ENCODE data around the gene TMEM81. TPM values are rescaled to one million over a fixed set of nuclear protein-coding genes. Genes with fewer than 3 reads are reported as not detected.

TMEM81 gene
- total and polyA plus RNA-seq, 2 of the 8 experiments (the other 6 are each of a cell fraction or from before 2014, with no cell fraction given), result 2.1 to 5.9 TPM

DNA sequence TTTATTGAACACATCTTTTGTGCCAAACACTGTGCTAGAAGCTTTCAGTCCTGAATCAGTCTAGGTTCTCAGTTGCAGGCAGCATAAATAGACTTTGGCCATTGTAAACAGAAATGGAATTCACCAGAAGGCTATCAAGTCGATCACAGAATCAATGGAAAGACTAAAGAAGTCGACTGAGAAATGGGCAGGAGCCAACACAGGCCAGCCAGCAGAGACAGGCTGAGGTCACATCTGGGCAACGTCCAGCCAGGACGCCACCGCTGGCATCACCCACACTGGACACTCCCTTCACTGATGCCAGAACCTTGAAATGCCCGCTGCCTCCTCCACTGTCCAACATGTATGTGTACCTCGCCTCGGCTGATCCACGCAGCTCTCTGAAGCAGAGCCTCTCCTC, 46.7 kb downstream of the TMEM81 start (continued):
- TF ChIP-seq, protein P1, sequence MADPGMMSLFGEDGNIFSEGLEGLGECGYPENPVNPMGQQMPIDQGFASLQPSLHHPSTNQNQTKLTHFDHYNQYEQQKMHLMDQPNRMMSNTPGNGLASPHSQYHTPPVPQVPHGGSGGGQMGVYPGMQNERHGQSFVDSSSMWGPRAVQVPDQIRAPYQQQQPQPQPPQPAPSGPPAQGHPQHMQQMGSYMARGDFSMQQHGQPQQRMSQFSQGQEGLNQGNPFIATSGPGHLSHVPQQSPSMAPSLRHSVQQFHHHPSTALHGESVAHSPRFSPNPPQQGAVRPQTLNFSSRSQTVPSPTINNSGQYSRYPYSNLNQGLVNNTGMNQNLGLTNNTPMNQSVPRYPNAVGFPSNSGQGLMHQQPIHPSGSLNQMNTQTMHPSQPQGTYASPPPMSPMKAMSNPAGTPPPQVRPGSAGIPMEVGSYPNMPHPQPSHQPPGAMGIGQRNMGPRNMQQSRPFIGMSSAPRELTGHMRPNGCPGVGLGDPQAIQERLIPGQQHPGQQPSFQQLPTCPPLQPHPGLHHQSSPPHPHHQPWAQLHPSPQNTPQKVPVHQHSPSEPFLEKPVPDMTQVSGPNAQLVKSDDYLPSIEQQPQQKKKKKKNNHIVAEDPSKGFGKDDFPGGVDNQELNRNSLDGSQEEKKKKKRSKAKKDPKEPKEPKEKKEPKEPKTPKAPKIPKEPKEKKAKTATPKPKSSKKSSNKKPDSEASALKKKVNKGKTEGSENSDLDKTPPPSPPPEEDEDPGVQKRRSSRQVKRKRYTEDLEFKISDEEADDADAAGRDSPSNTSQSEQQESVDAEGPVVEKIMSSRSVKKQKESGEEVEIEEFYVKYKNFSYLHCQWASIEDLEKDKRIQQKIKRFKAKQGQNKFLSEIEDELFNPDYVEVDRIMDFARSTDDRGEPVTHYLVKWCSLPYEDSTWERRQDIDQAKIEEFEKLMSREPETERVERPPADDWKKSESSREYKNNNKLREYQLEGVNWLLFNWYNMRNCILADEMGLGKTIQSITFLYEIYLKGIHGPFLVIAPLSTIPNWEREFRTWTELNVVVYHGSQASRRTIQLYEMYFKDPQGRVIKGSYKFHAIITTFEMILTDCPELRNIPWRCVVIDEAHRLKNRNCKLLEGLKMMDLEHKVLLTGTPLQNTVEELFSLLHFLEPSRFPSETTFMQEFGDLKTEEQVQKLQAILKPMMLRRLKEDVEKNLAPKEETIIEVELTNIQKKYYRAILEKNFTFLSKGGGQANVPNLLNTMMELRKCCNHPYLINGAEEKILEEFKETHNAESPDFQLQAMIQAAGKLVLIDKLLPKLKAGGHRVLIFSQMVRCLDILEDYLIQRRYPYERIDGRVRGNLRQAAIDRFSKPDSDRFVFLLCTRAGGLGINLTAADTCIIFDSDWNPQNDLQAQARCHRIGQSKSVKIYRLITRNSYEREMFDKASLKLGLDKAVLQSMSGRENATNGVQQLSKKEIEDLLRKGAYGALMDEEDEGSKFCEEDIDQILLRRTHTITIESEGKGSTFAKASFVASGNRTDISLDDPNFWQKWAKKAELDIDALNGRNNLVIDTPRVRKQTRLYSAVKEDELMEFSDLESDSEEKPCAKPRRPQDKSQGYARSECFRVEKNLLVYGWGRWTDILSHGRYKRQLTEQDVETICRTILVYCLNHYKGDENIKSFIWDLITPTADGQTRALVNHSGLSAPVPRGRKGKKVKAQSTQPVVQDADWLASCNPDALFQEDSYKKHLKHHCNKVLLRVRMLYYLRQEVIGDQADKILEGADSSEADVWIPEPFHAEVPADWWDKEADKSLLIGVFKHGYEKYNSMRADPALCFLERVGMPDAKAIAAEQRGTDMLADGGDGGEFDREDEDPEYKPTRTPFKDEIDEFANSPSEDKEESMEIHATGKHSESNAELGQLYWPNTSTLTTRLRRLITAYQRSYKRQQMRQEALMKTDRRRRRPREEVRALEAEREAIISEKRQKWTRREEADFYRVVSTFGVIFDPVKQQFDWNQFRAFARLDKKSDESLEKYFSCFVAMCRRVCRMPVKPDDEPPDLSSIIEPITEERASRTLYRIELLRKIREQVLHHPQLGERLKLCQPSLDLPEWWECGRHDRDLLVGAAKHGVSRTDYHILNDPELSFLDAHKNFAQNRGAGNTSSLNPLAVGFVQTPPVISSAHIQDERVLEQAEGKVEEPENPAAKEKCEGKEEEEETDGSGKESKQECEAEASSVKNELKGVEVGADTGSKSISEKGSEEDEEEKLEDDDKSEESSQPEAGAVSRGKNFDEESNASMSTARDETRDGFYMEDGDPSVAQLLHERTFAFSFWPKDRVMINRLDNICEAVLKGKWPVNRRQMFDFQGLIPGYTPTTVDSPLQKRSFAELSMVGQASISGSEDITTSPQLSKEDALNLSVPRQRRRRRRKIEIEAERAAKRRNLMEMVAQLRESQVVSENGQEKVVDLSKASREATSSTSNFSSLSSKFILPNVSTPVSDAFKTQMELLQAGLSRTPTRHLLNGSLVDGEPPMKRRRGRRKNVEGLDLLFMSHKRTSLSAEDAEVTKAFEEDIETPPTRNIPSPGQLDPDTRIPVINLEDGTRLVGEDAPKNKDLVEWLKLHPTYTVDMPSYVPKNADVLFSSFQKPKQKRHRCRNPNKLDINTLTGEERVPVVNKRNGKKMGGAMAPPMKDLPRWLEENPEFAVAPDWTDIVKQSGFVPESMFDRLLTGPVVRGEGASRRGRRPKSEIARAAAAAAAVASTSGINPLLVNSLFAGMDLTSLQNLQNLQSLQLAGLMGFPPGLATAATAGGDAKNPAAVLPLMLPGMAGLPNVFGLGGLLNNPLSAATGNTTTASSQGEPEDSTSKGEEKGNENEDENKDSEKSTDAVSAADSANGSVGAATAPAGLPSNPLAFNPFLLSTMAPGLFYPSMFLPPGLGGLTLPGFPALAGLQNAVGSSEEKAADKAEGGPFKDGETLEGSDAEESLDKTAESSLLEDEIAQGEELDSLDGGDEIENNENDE (IDR thresholded peaks at IDR 0.05; ENCODE audit: insufficient replicate concordance, low read length), result no peak
- TF ChIP-seq JUND (IDR thresholded peaks at IDR 0.05; ENCODE audit: low read length) (no peak), POLR2A (IDR thresholded peaks at IDR 0.05; ENCODE audit: control extremely low read depth in 1 of 2, low read depth in 2 of 2, low read length in 2 of 2) (no peak), KDM5A (IDR thresholded peaks at IDR 0.05; ENCODE audit: low read length) (no peak), TAF7 (optimal IDR thresholded peaks at IDR 0.05; ENCODE audit: borderline replicate concordance, low read depth, low read length) (no peak), MAFK (IDR thresholded peaks at IDR 0.05; ENCODE audit: low read depth, low read length) (no peak), SUZ12 (IDR thresholded peaks at IDR 0.05; ENCODE audit: low read length) (no peak), KDM1A (IDR thresholded peaks at IDR 0.05; ENCODE audit: borderline replicate concordance, low read length) (no peak), SIRT6 (IDR thresholded peaks at IDR 0.05; ENCODE audit: low read length) (no peak), EGR1 (IDR thresholded peaks at IDR 0.05; ENCODE audit: borderline replicate concordance, low read depth, low read length) (no peak)
- TF ChIP-seq, protein P2, sequence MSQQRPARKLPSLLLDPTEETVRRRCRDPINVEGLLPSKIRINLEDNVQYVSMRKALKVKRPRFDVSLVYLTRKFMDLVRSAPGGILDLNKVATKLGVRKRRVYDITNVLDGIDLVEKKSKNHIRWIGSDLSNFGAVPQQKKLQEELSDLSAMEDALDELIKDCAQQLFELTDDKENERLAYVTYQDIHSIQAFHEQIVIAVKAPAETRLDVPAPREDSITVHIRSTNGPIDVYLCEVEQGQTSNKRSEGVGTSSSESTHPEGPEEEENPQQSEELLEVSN (IDR thresholded peaks at IDR 0.05), result no peak
- TF ChIP-seq, protein P3, sequence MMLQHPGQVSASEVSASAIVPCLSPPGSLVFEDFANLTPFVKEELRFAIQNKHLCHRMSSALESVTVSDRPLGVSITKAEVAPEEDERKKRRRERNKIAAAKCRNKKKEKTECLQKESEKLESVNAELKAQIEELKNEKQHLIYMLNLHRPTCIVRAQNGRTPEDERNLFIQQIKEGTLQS (IDR thresholded peaks at IDR 0.05; ENCODE audit: insufficient read depth, low read depth, low read length), result no peak
